ENCODE measurements around the gene ADAM10. TPM values are rescaled to one million over a fixed set of nuclear protein-coding genes. Genes with fewer than 3 reads are reported as not detected.

Gene ADAM10
- total RNA-seq, 1 donor from 2014 or later = 287 TPM

- no peak for TF ChIP-seq CTCF (IDR thresholded peaks at IDR 0.05; ENCODE audit: unreplicated experiment)
- H3K9me3 Mint-ChIP-seq (ENCODE audit: unreplicated experiment) = no peaks in the 10 kb centered on the region
- no peak overlapping the region for H3K4me3 Mint-ChIP-seq (ENCODE audit: unreplicated experiment)
- no peak for DNase-seq (ENCODE audit: low spot score)
- H3K4me1 Mint-ChIP-seq (ENCODE audit: unreplicated experiment) = no peaks in the 10 kb centered on the region
- no peak overlapping the region for H3K27ac Mint-ChIP-seq (ENCODE audit: unreplicated experiment)
- H3K27me3 Mint-ChIP-seq (ENCODE audit: unreplicated experiment) = peaks cover 4% of the 10 kb centered on the region
- H3K36me3 Mint-ChIP-seq (ENCODE audit: low read depth, unreplicated experiment) = no peaks in the 10 kb centered on the region
Measured at GRCh38 chr15:58541410-58542087, 208.0 kb downstream of the ADAM10 start.

GRCh38 chr15:58539548-58539947 is 210.0 kb downstream of the ADAM10 start:
- no peak overlapping the region for H3K4me3 Mint-ChIP-seq (ENCODE audit: unreplicated experiment)
- no peaks in the 10 kb centered on the region for H3K36me3 Mint-ChIP-seq (ENCODE audit: low read depth, unreplicated experiment)
- peaks cover 6% of the 10 kb centered on the region for H3K27me3 Mint-ChIP-seq (ENCODE audit: unreplicated experiment)
- no peaks in the 10 kb centered on the region for H3K9me3 Mint-ChIP-seq (ENCODE audit: unreplicated experiment)
- no peak for DNase-seq (ENCODE audit: low spot score)
- no peaks in the 10 kb centered on the region for H3K4me1 Mint-ChIP-seq (ENCODE audit: unreplicated experiment)
- H3K27ac Mint-ChIP-seq (ENCODE audit: unreplicated experiment) = no peak overlapping the region
- TF ChIP-seq CTCF (IDR thresholded peaks at IDR 0.05; ENCODE audit: unreplicated experiment) = no peak

- no peak for TF ChIP-seq CTCF (IDR thresholded peaks at IDR 0.05; ENCODE audit: unreplicated experiment)
- no peak overlapping the region for H3K27ac Mint-ChIP-seq (ENCODE audit: unreplicated experiment)
- H3K36me3 Mint-ChIP-seq (ENCODE audit: low read depth, unreplicated experiment) = no peaks in the 10 kb centered on the region
- peaks cover 6% of the 10 kb centered on the region for H3K27me3 Mint-ChIP-seq (ENCODE audit: unreplicated experiment)
- H3K4me3 Mint-ChIP-seq (ENCODE audit: unreplicated experiment) = no peak overlapping the region
- no peaks in the 10 kb centered on the region for H3K9me3 Mint-ChIP-seq (ENCODE audit: unreplicated experiment)
- H3K4me1 Mint-ChIP-seq (ENCODE audit: unreplicated experiment) = no peaks in the 10 kb centered on the region
- no peak for DNase-seq (ENCODE audit: low spot score)
Measured at GRCh38 chr15:58538901-58539300, 210.6 kb downstream of the ADAM10 start.

Other genes starting within 250 kb of the ADAM10 start
- 14.2 TPM for gene MINDY2, start 21.6 kb upstream of the ADAM10 start, total RNA-seq (ENCODE audit: unreplicated experiment)
- gene SLTM, start 184.0 kb upstream of the ADAM10 start, total RNA-seq (ENCODE audit: unreplicated experiment) = 71.9 TPM
- gene RNF111, start 238.0 kb upstream of the ADAM10 start, total RNA-seq (ENCODE audit: unreplicated experiment) = 53.4 TPM

Measured in endothelial cell (in vitro differentiated cells).